Activated B cell treated with CpG ODN at 0.5 μM for 24 hours (primary cell): ENCODE measurements around the gene ZIK1. TPM values are rescaled to one million over a fixed set of nuclear protein-coding genes. Genes with fewer than 3 reads are reported as not detected.
A peak's percentile ranks its signal among the peaks of the same experiment; 100 is the strongest.

Experiments
- ATAC-seq: fragments of 200-7000 bp; cut with Tn5 transposase; one replicate; pipeline ENCODE4 v1.10.0; 2021; ENCODE audit warnings: low read depth, mild to moderate bottlenecking, moderate library complexity
- CTCF ChIA-PET: fragments of 350-600 bp; sonication (Branson Sonifier 250); formaldehyde crosslinking; loops from one replicate; lab custom pipeline; 2021; ENCODE audit warnings: antibody characterized with exemption; lab: Charles Lee
- POLR2A ChIA-PET: fragments of 350-600 bp; sonication (Branson Sonifier 250); formaldehyde crosslinking; loops from one replicate; lab custom pipeline; 2021; ENCODE audit warnings: antibody characterized with exemption; lab: Charles Lee
- DNase-seq: peaks from one replicate; pipeline ENCODE4 v3.0.0; 2022
- H3K27ac Mint-ChIP-seq: one replicate; pipeline ENCODE4 v1.8.0; 2020; ENCODE audit warnings: mixed read lengths
- H3K27me3 Mint-ChIP-seq: one replicate; pipeline ENCODE4 v1.8.0; 2021; ENCODE audit warnings: mixed read lengths
- H3K36me3 Mint-ChIP-seq: one replicate; pipeline ENCODE4 v1.8.0; 2021; ENCODE audit warnings: low read depth, mixed read lengths
- H3K4me1 Mint-ChIP-seq: one replicate; pipeline ENCODE4 v1.8.0; 2021; ENCODE audit warnings: mixed read lengths
- H3K4me3 Mint-ChIP-seq: one replicate; pipeline ENCODE4 v1.8.0; 2020; ENCODE audit warnings: mild to moderate bottlenecking, mixed read lengths
- H3K9me3 Mint-ChIP-seq: one replicate; pipeline ENCODE4 v1.8.0; 2020; ENCODE audit warnings: mixed read lengths
- CTCF ChIP-seq: fragments of 200-600 bp; IDR thresholded peaks from one replicate; pipeline ENCODE4 v1.8.0; 2022; ENCODE audit warnings: antibody characterized with exemption, mild to moderate bottlenecking
- intact Hi-C: fragments of 100-400 bp; cut with micrococcal nuclease; formaldehyde crosslinking; loops from one replicate; pipeline ENCODE4 v1.15.1; 2024
- total RNA-seq: library from RNA; stranded (reverse); gene quantifications from 2 replicates; pipeline ENCODE4 v1.2.3, GENCODE V29; 2022

ZIK1 gene
- total RNA-seq, 1 donor from 2014 or later = 18.1 TPM

- H3K4me3 Mint-ChIP-seq = peak overlapping the region; percentile 93
- POLR2A ChIA-PET = interaction anchor here (0.6 to 2.0 kb wide), 2 partner anchors 18 to 566 kb away, joined by 4 to 20 read pairs; partner anchors contain the start of gene ZNF211
- H3K9me3 Mint-ChIP-seq = peaks cover 48% of the 10 kb centered on the region
- TF ChIP-seq CTCF = no peak
- ATAC-seq = no peak
- H3K36me3 Mint-ChIP-seq = peaks cover 62% of the 10 kb centered on the region
- intact Hi-C loops = no loop called here
- no peaks in the 10 kb centered on the region for H3K27me3 Mint-ChIP-seq
- peaks cover 39% of the 10 kb centered on the region for H3K4me1 Mint-ChIP-seq
- DNase-seq = no peak
- CTCF ChIA-PET = no interaction called here
- H3K27ac Mint-ChIP-seq = peak overlapping the region; percentile 66
Observed at GRCh38 chr19:57615346-57615745, 31.4 kb downstream of the ZIK1 start.

- H3K4me1 Mint-ChIP-seq = peaks cover 23% of the 10 kb centered on the region
- DNase-seq (no peak), ATAC-seq (no peak)
- CTCF ChIA-PET = no interaction called here
- no peaks in the 10 kb centered on the region for H3K27me3 Mint-ChIP-seq
- no peak for TF ChIP-seq CTCF
- H3K9me3 Mint-ChIP-seq = peaks cover 56% of the 10 kb centered on the region
- POLR2A ChIA-PET = no interaction called here
- no peak overlapping the region for H3K4me3 Mint-ChIP-seq
- peaks cover 93% of the 10 kb centered on the region for H3K36me3 Mint-ChIP-seq
- H3K27ac Mint-ChIP-seq = no peak overlapping the region
- intact Hi-C loops = no loop called here
Observed at GRCh38 chr19:57620673-57621348, 36.9 kb downstream of the ZIK1 start.

GRCh38 chr19:57623091-57623490, 39.1 kb downstream of the ZIK1 start:
- no peak for TF ChIP-seq CTCF
- ATAC-seq (no peak), DNase-seq (no peak)
- peaks cover 44% of the 10 kb centered on the region for H3K9me3 Mint-ChIP-seq
- intact Hi-C loops = no loop called here
- ChIA-PET CTCF (no interaction called here), POLR2A (interaction anchor here (1.3 kb wide), 1 partner anchor 10 kb away, joined by 3 read pairs; the partner anchor contains the start of gene ZNF211)
- no peaks in the 10 kb centered on the region for H3K27me3 Mint-ChIP-seq
- no peak overlapping the region for H3K4me3 Mint-ChIP-seq
- peaks cover 8% of the 10 kb centered on the region for H3K4me1 Mint-ChIP-seq
- no peak overlapping the region for H3K27ac Mint-ChIP-seq
- H3K36me3 Mint-ChIP-seq = peaks cover 70% of the 10 kb centered on the region

- Mint-ChIP-seq H3K9me3 (peaks cover 17% of the 10 kb centered on the region), H3K4me3 (peak within 1 kb of the TSS; percentile 94), H3K27ac (peak within 1 kb of the TSS; percentile 87), H3K36me3 (peaks cover 45% of the 10 kb centered on the region), H3K4me1 (peaks cover 19% of the 10 kb centered on the region), H3K27me3 (no peaks in the 10 kb centered on the region)
- POLR2A ChIA-PET = interaction anchor here (0.6 to 2.4 kb wide), 15 partner anchors 10 to 393 kb away, joined by 3 to 20 read pairs (median 4); partner anchors contain the start of genes ZIK1, ZNF134, ZNF154 and ZNF416
- CTCF ChIA-PET = interaction anchor here (1.4 kb wide), 1 partner anchor 48 kb away, joined by 3 read pairs; no protein-coding TSS in a partner anchor
- intact Hi-C loops = loop anchor here (1.0 to 5.0 kb wide), 8 partner anchors 19 to 550 kb away; partner anchors contain the start of genes ZNF134, ZNF274, ZNF416 and ZNF419
- peak; percentile 100 for ATAC-seq
- peak; percentile 81 for DNase-seq
- TF ChIP-seq CTCF = no peak
Observed at GRCh38 chr19:57632987-57633831, 49.3 kb downstream of the ZIK1 start, which contains the start of gene ZNF211. ZNF211 (plus strand) TSS chr19:57633168; CDS start chr19:57633347, 179 bp downstream.
